Ovary (tissue), 3 donors: ENCODE results near the gene DEFB124.

Source experiments
- CTCF ChIP-seq, 3 donors: fragments of 450-650 bp in 2 of 3; fragments of 200-600 bp in 1 of 3; IDR thresholded peaks; one replicate each; pipeline versions ENCODE4 v1.5.1 to v1.8.0; 2016 to 2022; ENCODE audit warnings: antibody characterized with exemption in 3 of 3, mild to moderate bottlenecking in 1 of 3
- EP300 ChIP-seq: sonication (generic); formaldehyde crosslinking; IDR thresholded peaks from one replicate; pipeline ENCODE4 v1.6.1; 2017; ENCODE audit warnings: antibody characterized with exemption
- donor health status: DM: no; HTN: no; CAD: no.

GRCh38 chr20:31488115-31488514, 13.2 kb upstream of the DEFB124 start:
- TF ChIP-seq CTCF (IDR thresholded peaks at IDR 0.05) (no peak), EP300 (no peak)
